ENCODE results near the gene F11.
"Not testable (repeated sequence)": the region's sequence is repeated elsewhere in the genome, so short reads cannot be mapped to it uniquely, and the experiment has no call there.

GRCh38 chr4:186265250-186265649 is 739 bp upstream of the F11 start:
- TF ChIP-seq, protein P1, sequence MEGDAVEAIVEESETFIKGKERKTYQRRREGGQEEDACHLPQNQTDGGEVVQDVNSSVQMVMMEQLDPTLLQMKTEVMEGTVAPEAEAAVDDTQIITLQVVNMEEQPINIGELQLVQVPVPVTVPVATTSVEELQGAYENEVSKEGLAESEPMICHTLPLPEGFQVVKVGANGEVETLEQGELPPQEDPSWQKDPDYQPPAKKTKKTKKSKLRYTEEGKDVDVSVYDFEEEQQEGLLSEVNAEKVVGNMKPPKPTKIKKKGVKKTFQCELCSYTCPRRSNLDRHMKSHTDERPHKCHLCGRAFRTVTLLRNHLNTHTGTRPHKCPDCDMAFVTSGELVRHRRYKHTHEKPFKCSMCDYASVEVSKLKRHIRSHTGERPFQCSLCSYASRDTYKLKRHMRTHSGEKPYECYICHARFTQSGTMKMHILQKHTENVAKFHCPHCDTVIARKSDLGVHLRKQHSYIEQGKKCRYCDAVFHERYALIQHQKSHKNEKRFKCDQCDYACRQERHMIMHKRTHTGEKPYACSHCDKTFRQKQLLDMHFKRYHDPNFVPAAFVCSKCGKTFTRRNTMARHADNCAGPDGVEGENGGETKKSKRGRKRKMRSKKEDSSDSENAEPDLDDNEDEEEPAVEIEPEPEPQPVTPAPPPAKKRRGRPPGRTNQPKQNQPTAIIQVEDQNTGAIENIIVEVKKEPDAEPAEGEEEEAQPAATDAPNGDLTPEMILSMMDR (IDR thresholded peaks at IDR 0.05; ENCODE audit: insufficient read depth, low read length) = not testable (repeated sequence)
- not testable (repeated sequence) for TF ChIP-seq REST (IDR thresholded peaks at IDR 0.05; ENCODE audit: insufficient replicate concordance, low read depth); GABPA (IDR thresholded peaks at IDR 0.05; ENCODE audit: low read depth); POLR2AphosphoS5 (IDR thresholded peaks at IDR 0.05; ENCODE audit: low read depth)

Data from HL-60 (cell line).